Sigmoid colon (tissue), 7 donors: ENCODE measurements around the gene TBC1D8. TPM values are rescaled to one million over a fixed set of nuclear protein-coding genes. Genes with fewer than 3 reads are reported as not detected.

Source experiments
- DNase-seq: peaks from one replicate; pipeline ENCODE4 v3.0.0-alpha.2; 2019
- H3K27ac ChIP-seq, 4 donors: fragments of 200-600 bp; sonication (generic); one replicate each; pipeline ENCODE4 v1.5.1; 2016 to 2019; ENCODE audit warnings: mild to moderate bottlenecking in 1 of 4
- H3K27me3 ChIP-seq, 3 donors: fragments of 200-600 bp; sonication (generic); one replicate each; pipeline ENCODE4 v1.5.1; 2019; ENCODE audit warnings: mild to moderate bottlenecking in 1 of 3
- H3K36me3 ChIP-seq, 4 donors: fragments of 200-600 bp; sonication (generic); one replicate each; pipeline ENCODE4 v1.5.1; 2016 to 2019
- H3K4me1 ChIP-seq, 4 donors: fragments of 200-600 bp; sonication (generic); one replicate each; pipeline ENCODE4 v1.5.1; 2017 to 2019
- H3K4me3 ChIP-seq, 4 donors: fragments of 200-600 bp; sonication (generic); one replicate each; pipeline ENCODE4 v1.5.1; 2017 to 2019; ENCODE audit warnings: mild to moderate bottlenecking in 2 of 4, moderate library complexity in 1 of 4
- H3K9me3 ChIP-seq, 4 donors: fragments of 200-600 bp in 3 of 4; sonication (generic) in 3 of 4; one replicate each; pipeline versions ENCODE4 v1.5.1 to v1.6.1; 2013 to 2019
- CTCF ChIP-seq, 4 experiments: fragments of 450-650 bp in 3 of 4; fragments of 200-600 bp in 1 of 4; IDR thresholded peaks; one replicate each; pipeline ENCODE4 v1.5.1; 2016 to 2019; ENCODE audit warnings: antibody characterized with exemption in 4 of 4, mild to moderate bottlenecking in 3 of 4, moderate library complexity in 2 of 4
- EP300 ChIP-seq, 4 donors: sonication (generic); formaldehyde crosslinking; IDR thresholded peaks; one replicate each; pipeline ENCODE4 v1.6.1; 2017; ENCODE audit warnings: antibody characterized with exemption in 4 of 4
- POLR2A ChIP-seq, 2 donors: fragments of 450-650 bp; IDR thresholded peaks; one replicate each; pipeline ENCODE4 v1.6.1; 2016; ENCODE audit warnings: antibody characterized with exemption in 2 of 2, mild to moderate bottlenecking in 2 of 2, moderate library complexity in 2 of 2
- POLR2AphosphoS5 ChIP-seq, 4 donors: sonication (generic); formaldehyde crosslinking; IDR thresholded peaks; one replicate each; pipeline ENCODE4 v1.6.1; 2017; ENCODE audit warnings: antibody characterized with exemption in 4 of 4
- WGBS, 2 donors: extraction: QIAGEN DNeasy Blood & Tissue Kit; methylation state at CpG; one replicate each; pipeline ENCODE4 v1.1.7; 2013; 5-methylcytosine and 5-hydroxymethylcytosine counted together
- intact Hi-C: fragments of 100-400 bp; cut with DNase I; formaldehyde crosslinking; loops from one replicate; pipeline ENCODE4 v1.15.1; 2023
- polyA plus RNA-seq, 3 donors: library from polyadenylated mRNA; stranded (reverse); fragments of 200-250 nt; gene quantifications; one replicate each; pipeline ENCODE4 v1.2.3, GENCODE V29; 2013
- total RNA-seq, 4 donors: library from RNA; depleted of rRNA; stranded (reverse); fragments of >200 nt; gene quantifications; one replicate each; pipeline ENCODE4 v1.1.0, GENCODE V29; 2016
- donor health status: healthy with polysubstance abuse.
- donor health status: Bipolar disorder and iron deficiency.
- donor health status: healthy.

Gene TBC1D8
- total and polyA plus RNA-seq, 7 donors = 3.0 to 24.1 (median 15.7) TPM

- no peak for DNase-seq
- H3K36me3 ChIP-seq = no peaks in the 10 kb centered on the region
- no peaks in the 10 kb centered on the region for H3K4me1 ChIP-seq
- no peaks in the 10 kb centered on the region for H3K9me3 ChIP-seq
- H3K27ac ChIP-seq = no peak overlapping the region
- WGBS, 2 donors = 84% methylated on average over 2 of the region's 2 CpGs
- TF ChIP-seq POLR2AphosphoS5 (IDR thresholded peaks at IDR 0.05) (no peak), EP300 (IDR thresholded peaks at IDR 0.05) (no peak), CTCF (IDR thresholded peaks at IDR 0.05) (no peak), POLR2A (IDR thresholded peaks at IDR 0.05) (no peak)
- no peak overlapping the region for H3K4me3 ChIP-seq
- intact Hi-C loops = no loop called here
- H3K27me3 ChIP-seq = no peaks in the 10 kb centered on the region
Measured at GRCh38 chr2:101133492-101134100, 17.6 kb downstream of the TBC1D8 start.

GRCh38 chr2:101132202-101132601, 19.0 kb downstream of the TBC1D8 start:
- H3K27me3 ChIP-seq = no peaks in the 10 kb centered on the region
- 58 to 86% methylated on average over 2 of the region's 2 CpGs for WGBS, 2 donors
- intact Hi-C loops = no loop called here
- H3K27ac ChIP-seq = no peak overlapping the region
- no peaks in the 10 kb centered on the region for H3K9me3 ChIP-seq
- TF ChIP-seq CTCF (IDR thresholded peaks at IDR 0.05) (no peak), POLR2A (IDR thresholded peaks at IDR 0.05) (no peak), POLR2AphosphoS5 (IDR thresholded peaks at IDR 0.05) (no peak), EP300 (IDR thresholded peaks at IDR 0.05) (no peak)
- no peak for DNase-seq
- H3K4me1 ChIP-seq = no peaks in the 10 kb centered on the region
- H3K36me3 ChIP-seq = no peaks in the 10 kb centered on the region
- no peak overlapping the region for H3K4me3 ChIP-seq

GRCh38 chr2:101130081-101130480, 21.1 kb downstream of the TBC1D8 start:
- intact Hi-C loops = no loop called here
- WGBS, 2 donors = 95 to 97% methylated on average over 13 of the region's 13 CpGs
- no peaks in the 10 kb centered on the region for H3K36me3 ChIP-seq
- H3K4me1 ChIP-seq = peaks cover 0 to 10% (median 7%) of the 10 kb centered on the region in 4 donors
- H3K9me3 ChIP-seq = no peaks in the 10 kb centered on the region
- TF ChIP-seq CTCF (IDR thresholded peaks at IDR 0.05) (no peak), POLR2A (IDR thresholded peaks at IDR 0.05) (no peak), POLR2AphosphoS5 (IDR thresholded peaks at IDR 0.05) (no peak), EP300 (IDR thresholded peaks at IDR 0.05) (no peak)
- H3K27ac ChIP-seq = no peak overlapping the region
- no peak overlapping the region for H3K4me3 ChIP-seq
- no peaks in the 10 kb centered on the region for H3K27me3 ChIP-seq
- no peak for DNase-seq

- no peak for DNase-seq
- Histone ChIP-seq H3K4me3 (no peak overlapping the region), H3K4me1 (peaks cover 0 to 23% (median 21%) of the 10 kb centered on the region in 4 donors), H3K9me3 (no peaks in the 10 kb centered on the region), H3K27ac (no peak overlapping the region), H3K27me3 (no peaks in the 10 kb centered on the region), H3K36me3 (no peaks in the 10 kb centered on the region)
- WGBS, 2 donors = 90 to 91% methylated on average over 5 of the region's 5 CpGs
- no peak for TF ChIP-seq POLR2AphosphoS5 (IDR thresholded peaks at IDR 0.05)
- intact Hi-C loops = no loop called here
Measured at GRCh38 chr2:101127319-101128056, 23.7 kb downstream of the TBC1D8 start.

GRCh38 chr2:101125808-101126207, 25.4 kb downstream of the TBC1D8 start:
- DNase-seq = no peak
- Histone ChIP-seq H3K36me3 (no peaks in the 10 kb centered on the region), H3K27me3 (no peaks in the 10 kb centered on the region), H3K27ac (peak overlapping the region in 3 of 4 donors; percentile 63 to 83 (median 69)), H3K4me3 (no peak overlapping the region), H3K4me1 (peaks cover 0 to 26% (median 24%) of the 10 kb centered on the region in 4 donors), H3K9me3 (no peaks in the 10 kb centered on the region)
- intact Hi-C loops = no loop called here
- TF ChIP-seq POLR2A (IDR thresholded peaks at IDR 0.05) = no peak
- TF ChIP-seq POLR2AphosphoS5 (IDR thresholded peaks at IDR 0.05) = no peak
- TF ChIP-seq CTCF (IDR thresholded peaks at IDR 0.05) = no peak
- no peak for TF ChIP-seq EP300 (IDR thresholded peaks at IDR 0.05)
- 85 to 95% methylated on average over 3 of the region's 3 CpGs for WGBS, 2 donors
